HEK293T (cell line): ENCODE measurements around the gene ABHD13.

Source experiments
- ARNT ChIP-seq: fragments of 450-650 bp; IDR thresholded peaks from 2 replicates; pipeline ENCODE4 v1.6.1; 2017; ENCODE audit warnings: mild to moderate bottlenecking
- BHLHE40 ChIP-seq: fragments of 450-650 bp; IDR thresholded peaks from 2 replicates; pipeline ENCODE4 v1.6.1; 2016; ENCODE audit warnings: mild to moderate bottlenecking, moderate library complexity, borderline replicate concordance
- ELF4 ChIP-seq: fragments of 450-650 bp; IDR thresholded peaks from 2 replicates; pipeline ENCODE4 v1.6.1; 2017; ENCODE audit warnings: antibody characterized with exemption
- FOXA1 ChIP-seq: fragments of 450-650 bp; IDR thresholded peaks from 2 replicates; pipeline ENCODE4 v1.6.1; 2016; ENCODE audit warnings: mild to moderate bottlenecking
- FOXK2 ChIP-seq: fragments of 450-650 bp; IDR thresholded peaks from 2 replicates; pipeline ENCODE4 v1.6.1; 2016; ENCODE audit warnings: mild to moderate bottlenecking
- FOXM1 ChIP-seq: fragments of 450-650 bp; IDR thresholded peaks from 2 replicates; pipeline ENCODE4 v1.6.1; 2017; ENCODE audit warnings: mild to moderate bottlenecking, borderline replicate concordance
- HDGF ChIP-seq: fragments of 450-650 bp; IDR thresholded peaks from 2 replicates; pipeline ENCODE4 v1.6.1; 2017; ENCODE audit warnings: antibody characterized with exemption, borderline replicate concordance
- LEF1 ChIP-seq: fragments of 450-650 bp; IDR thresholded peaks from 2 replicates; pipeline ENCODE4 v1.6.1; 2017; ENCODE audit warnings: mild to moderate bottlenecking, borderline replicate concordance
- NFRKB ChIP-seq: fragments of 450-650 bp; IDR thresholded peaks from 2 replicates; pipeline ENCODE4 v1.6.1; 2016; ENCODE audit warnings: mild to moderate bottlenecking, moderate library complexity
- PKNOX1 ChIP-seq: fragments of 450-650 bp; IDR thresholded peaks from 2 replicates; pipeline ENCODE4 v1.6.1; 2016
- SP1 ChIP-seq: fragments of 450-650 bp; IDR thresholded peaks from 2 replicates; pipeline ENCODE4 v1.6.1; 2017
- TARDBP ChIP-seq: fragments of 450-650 bp; IDR thresholded peaks from 2 replicates; pipeline ENCODE4 v1.6.1; 2016
- ZNF384 ChIP-seq: fragments of 450-650 bp; IDR thresholded peaks from 2 replicates; pipeline ENCODE4 v1.6.1; 2016

GRCh38 chr13:108195146-108195545, 23.0 kb upstream of the ABHD13 start:
- no peak for TF ChIP-seq BHLHE40
- no peak for TF ChIP-seq NFRKB
- no peak for TF ChIP-seq HDGF
- no peak for TF ChIP-seq TARDBP
- TF ChIP-seq FOXM1, result no peak
- TF ChIP-seq ARNT, result no peak
- TF ChIP-seq LEF1, result no peak
- TF ChIP-seq FOXA1, result no peak
- no peak for TF ChIP-seq PKNOX1
- no peak for TF ChIP-seq ZNF384
- no peak for TF ChIP-seq ELF4
- TF ChIP-seq SP1, result no peak
- no peak for TF ChIP-seq FOXK2
